Glutamatergic neuron (in vitro differentiated cells): ENCODE results near the gene ANKRD63. TPM values are rescaled to one million over a fixed set of nuclear protein-coding genes. Genes with fewer than 3 reads are reported as not detected.

Experiments
- DNase-seq: peaks from one replicate; pipeline ENCODE4 v3.0.0; 2022
- H3K27ac Mint-ChIP-seq: one replicate; pipeline ENCODE4 v1.8.0; 2020; ENCODE audit warnings: mild to moderate bottlenecking, mixed read lengths, inconsistent platforms; ENCODE audit not compliant: unreplicated experiment
- H3K27me3 Mint-ChIP-seq: one replicate; pipeline ENCODE4 v1.8.0; 2020; ENCODE audit warnings: mild to moderate bottlenecking, moderate library complexity, mixed read lengths, inconsistent platforms; ENCODE audit not compliant: unreplicated experiment
- H3K36me3 Mint-ChIP-seq: one replicate; pipeline ENCODE4 v1.8.0; 2020; ENCODE audit warnings: mild to moderate bottlenecking, mixed read lengths, inconsistent platforms; ENCODE audit not compliant: unreplicated experiment
- H3K4me1 Mint-ChIP-seq: one replicate; pipeline ENCODE4 v1.8.0; 2020; ENCODE audit warnings: mild to moderate bottlenecking, low read depth, mixed read lengths, inconsistent platforms; ENCODE audit not compliant: unreplicated experiment
- H3K4me3 Mint-ChIP-seq: one replicate; pipeline ENCODE4 v1.8.0; 2020; ENCODE audit warnings: mild to moderate bottlenecking, mixed read lengths, inconsistent platforms; ENCODE audit not compliant: unreplicated experiment
- H3K9me3 Mint-ChIP-seq: one replicate; pipeline ENCODE4 v1.8.0; 2020; ENCODE audit warnings: mild to moderate bottlenecking, moderate library complexity, mixed read lengths, inconsistent platforms; ENCODE audit not compliant: unreplicated experiment
- total RNA-seq: library from RNA; stranded (reverse); fragmentation: NEBNext Ultra II Directional; extraction: Animal tissue kit (Norgen Biotek cat#: 25700); gene quantifications from one replicate; pipeline ENCODE4 v1.2.1, GENCODE V29; 2021; ENCODE audit not compliant: unreplicated experiment
- TF ChIP-seq, protein P1 (sequence below): fragments of 200-600 bp; sonication (generic); IDR thresholded peaks from one replicate; pipeline ENCODE4 v1.5.0; 2021; ENCODE audit not compliant: partially characterized antibody, unreplicated experiment

The ANKRD63 gene
- total RNA-seq, 1 donor from 2014 or later = not detected

DNA sequence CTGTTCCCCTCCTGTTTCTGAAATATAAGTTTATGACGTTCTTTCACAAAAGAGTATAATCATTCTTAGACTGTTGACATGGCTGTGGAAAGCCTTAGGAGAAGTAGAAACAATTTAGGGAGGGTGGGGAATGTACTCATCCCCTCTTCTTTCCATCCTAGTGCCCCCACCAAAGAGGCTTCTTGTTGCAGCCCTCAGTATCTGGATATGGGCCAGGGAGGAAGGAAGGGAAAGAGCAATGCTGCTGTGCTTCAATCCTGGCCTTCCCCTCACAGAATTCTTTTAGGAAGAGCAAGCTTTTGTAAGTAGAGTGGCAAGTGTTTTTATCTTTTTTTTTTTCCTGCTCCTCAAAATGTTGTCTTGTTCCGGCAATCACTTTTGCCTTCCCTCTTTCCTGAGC lies 42.3 kb upstream of the ANKRD63 start:
- Mint-ChIP-seq H3K36me3 (no peaks in the 10 kb centered on the region), H3K27ac (no peak overlapping the region), H3K4me1 (peaks cover 51% of the 10 kb centered on the region), H3K4me3 (peak overlapping the region; percentile 76), H3K9me3 (peaks cover 10% of the 10 kb centered on the region), H3K27me3 (peaks cover 6% of the 10 kb centered on the region)
- TF ChIP-seq, protein P1, sequence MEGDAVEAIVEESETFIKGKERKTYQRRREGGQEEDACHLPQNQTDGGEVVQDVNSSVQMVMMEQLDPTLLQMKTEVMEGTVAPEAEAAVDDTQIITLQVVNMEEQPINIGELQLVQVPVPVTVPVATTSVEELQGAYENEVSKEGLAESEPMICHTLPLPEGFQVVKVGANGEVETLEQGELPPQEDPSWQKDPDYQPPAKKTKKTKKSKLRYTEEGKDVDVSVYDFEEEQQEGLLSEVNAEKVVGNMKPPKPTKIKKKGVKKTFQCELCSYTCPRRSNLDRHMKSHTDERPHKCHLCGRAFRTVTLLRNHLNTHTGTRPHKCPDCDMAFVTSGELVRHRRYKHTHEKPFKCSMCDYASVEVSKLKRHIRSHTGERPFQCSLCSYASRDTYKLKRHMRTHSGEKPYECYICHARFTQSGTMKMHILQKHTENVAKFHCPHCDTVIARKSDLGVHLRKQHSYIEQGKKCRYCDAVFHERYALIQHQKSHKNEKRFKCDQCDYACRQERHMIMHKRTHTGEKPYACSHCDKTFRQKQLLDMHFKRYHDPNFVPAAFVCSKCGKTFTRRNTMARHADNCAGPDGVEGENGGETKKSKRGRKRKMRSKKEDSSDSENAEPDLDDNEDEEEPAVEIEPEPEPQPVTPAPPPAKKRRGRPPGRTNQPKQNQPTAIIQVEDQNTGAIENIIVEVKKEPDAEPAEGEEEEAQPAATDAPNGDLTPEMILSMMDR = no peak
- DNase-seq = no peak

DNA sequence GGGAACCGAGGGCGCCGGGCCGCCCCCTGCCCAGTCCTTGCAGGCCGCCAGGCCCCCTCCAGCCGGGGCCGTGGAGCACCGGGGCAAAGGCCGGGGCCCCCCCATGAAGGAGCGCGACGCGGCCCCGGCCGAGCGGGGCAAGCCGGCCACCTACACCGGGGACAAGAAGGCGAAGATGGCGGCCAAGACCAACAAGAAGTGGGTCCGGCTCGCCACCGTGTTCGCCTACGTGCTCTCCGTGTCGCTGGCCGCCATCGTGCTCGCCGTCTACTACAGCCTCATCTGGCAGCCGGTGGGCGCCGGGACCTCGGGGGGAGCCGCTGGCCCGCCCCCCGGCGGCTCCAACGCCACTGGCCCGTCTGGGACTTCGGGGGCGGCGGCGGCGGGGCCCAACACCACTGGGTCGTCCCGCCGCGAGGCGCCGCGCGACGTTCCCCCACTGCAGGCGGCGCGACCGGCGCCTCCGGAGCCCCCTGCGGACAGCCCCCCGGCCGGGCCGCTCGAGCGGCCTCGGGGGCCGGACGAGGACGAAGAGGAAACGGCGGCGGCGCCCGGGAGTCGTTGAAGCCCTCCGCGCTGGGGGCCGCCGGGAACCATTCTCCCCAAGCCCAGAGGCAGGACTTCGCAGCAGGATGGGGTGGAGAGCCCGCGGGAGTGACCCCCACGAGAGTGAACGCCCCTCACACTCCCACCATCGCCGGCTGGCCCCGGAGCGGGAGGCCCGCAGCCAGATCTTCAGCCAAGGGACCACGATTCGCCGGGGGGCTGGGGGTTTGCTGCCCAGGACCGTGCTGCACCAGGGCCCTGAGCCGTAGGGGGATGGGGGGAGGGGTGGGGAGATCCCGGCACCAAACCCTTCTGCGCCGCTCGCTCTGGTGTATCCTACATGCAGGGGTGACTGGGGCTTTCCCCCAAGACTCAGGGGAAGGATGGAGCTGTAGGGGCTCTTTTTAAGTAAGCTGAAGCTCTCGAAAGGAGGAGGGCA lies 41.4 kb upstream of the ANKRD63 start:
- Mint-ChIP-seq H3K27ac (peak overlapping the region; percentile 74), H3K4me1 (peaks cover 43% of the 10 kb centered on the region), H3K27me3 (peaks cover 6% of the 10 kb centered on the region), H3K9me3 (peaks cover 10% of the 10 kb centered on the region), H3K4me3 (peak overlapping the region; percentile 76), H3K36me3 (no peaks in the 10 kb centered on the region)
- peak; percentile 48 for DNase-seq
- TF ChIP-seq, protein P1 = no peak

DNA sequence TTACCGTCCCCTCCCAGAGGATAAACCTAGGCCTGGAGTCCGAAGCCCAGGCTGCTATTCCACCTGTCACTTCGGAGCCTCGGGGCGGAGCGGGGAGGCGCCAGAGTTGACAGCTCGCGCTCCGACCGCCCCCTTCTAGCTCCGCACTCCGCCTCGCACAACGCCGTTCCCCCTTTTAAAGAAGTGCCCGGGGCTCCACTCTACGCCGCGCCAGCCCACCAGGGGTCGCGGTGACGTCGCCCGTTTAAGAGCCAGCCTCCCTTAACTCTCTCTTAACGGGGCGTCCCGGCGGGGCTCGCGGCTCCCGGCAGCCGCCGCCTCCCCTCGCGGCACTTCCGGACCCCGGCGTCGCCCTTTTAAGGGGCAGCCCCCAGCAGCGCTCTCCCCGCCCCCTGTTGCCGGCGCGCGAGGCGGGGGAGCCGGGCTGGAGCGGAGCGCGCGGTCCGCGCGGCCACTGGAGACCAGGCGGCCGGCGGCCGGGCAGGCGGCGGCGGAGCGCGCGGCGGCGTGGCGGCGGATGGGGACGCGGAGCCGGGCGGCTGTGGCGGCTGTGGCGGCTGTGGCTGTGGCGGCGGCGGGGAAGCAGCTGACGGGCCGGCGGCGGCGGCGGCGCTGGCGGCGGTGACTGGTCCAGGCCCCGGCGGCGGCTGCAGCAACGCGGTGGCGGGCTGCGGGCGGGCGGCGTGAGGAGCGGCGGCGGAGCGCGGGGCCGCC lies 40.5 kb upstream of the ANKRD63 start, which contains the start of gene INAFM2:
Gene INAFM2, plus strand, starts transcription at position 454 of the 714 bp plus-strand sequence. CDS start 364 bp downstream, outside the sequence.
- Mint-ChIP-seq H3K4me1 (peaks cover 35% of the 10 kb centered on the region), H3K27me3 (peaks cover 6% of the 10 kb centered on the region), H3K9me3 (peaks cover 10% of the 10 kb centered on the region), H3K27ac (no peak within 1 kb of the TSS), H3K36me3 (no peaks in the 10 kb centered on the region), H3K4me3 (peak within 1 kb of the TSS; percentile 81)
- TF ChIP-seq, protein P1 = peak; percentile 77
- DNase-seq = peak; percentile 95

- TF ChIP-seq, protein P1 = no peak
- Mint-ChIP-seq H3K4me1 (peaks cover 28% of the 10 kb centered on the region), H3K27ac (no peak overlapping the region), H3K27me3 (peaks cover 6% of the 10 kb centered on the region), H3K9me3 (peaks cover 9% of the 10 kb centered on the region), H3K4me3 (peak overlapping the region; percentile 81), H3K36me3 (no peaks in the 10 kb centered on the region)
- DNase-seq = no peak
Measured at GRCh38 chr15:40322531-40323238, 39.8 kb upstream of the ANKRD63 start.
